ENCODE data around the gene MLLT1. TPM values are rescaled to one million over a fixed set of nuclear protein-coding genes. Genes with fewer than 3 reads are reported as not detected.

Gene MLLT1
- total RNA-seq, 1 donor = 4.4 TPM

DNA sequence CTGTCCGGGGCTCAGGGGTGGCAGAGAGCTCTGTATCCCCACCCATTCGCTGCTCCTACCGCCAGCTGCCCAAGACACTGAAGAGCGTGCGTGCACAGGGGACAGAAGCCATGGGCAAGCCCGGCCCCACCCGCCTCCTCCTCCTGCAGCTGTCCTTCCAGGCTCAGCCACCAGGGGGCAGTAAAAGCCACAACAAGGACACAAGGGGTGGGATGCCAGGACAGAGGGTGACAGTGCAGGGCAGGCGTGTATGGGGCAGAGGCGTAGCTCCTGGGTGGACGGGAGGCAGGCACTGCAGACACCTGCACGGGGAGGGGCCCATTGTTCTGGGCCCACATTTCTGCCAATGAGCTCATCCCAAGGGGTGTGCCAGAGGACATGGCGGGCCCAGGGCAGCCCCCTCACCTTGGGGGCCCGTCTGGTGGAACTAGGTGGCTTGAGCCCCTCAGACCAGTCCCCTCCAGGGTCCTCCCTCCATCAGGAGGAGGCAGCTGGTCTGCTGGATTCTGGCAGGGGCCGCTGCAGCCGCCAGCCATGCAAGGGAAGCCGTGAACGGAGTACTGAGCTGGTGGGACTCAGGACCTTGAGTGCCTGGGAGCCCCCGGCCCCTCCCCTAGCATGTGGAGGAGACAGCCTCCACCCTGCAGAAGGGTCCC lies 61.2 kb downstream of the MLLT1 start:
- H3K9me3 ChIP-seq (ENCODE audit: low read depth, low read length) = no peaks in the 10 kb centered on the region
- H3K4me1 ChIP-seq (ENCODE audit: insufficient read depth, low read length) = no peaks in the 10 kb centered on the region
- no peak overlapping the region for H3K4me3 ChIP-seq (ENCODE audit: low read length)
- H3K27me3 ChIP-seq (ENCODE audit: insufficient read depth, low read length) = no peaks in the 10 kb centered on the region

- no peak overlapping the region for H3K4me3 ChIP-seq (ENCODE audit: low read length)
- H3K9me3 ChIP-seq (ENCODE audit: low read depth, low read length) = no peaks in the 10 kb centered on the region
- no peaks in the 10 kb centered on the region for H3K4me1 ChIP-seq (ENCODE audit: insufficient read depth, low read length)
- no peaks in the 10 kb centered on the region for H3K27me3 ChIP-seq (ENCODE audit: insufficient read depth, low read length)
Observed at GRCh38 chr19:6217752-6218334, 61.9 kb downstream of the MLLT1 start.

GRCh38 chr19:6216996-6217751 lies 62.6 kb downstream of the MLLT1 start:
- Histone ChIP-seq H3K4me1 (ENCODE audit: insufficient read depth, low read length) (no peaks in the 10 kb centered on the region), H3K27me3 (ENCODE audit: insufficient read depth, low read length) (no peaks in the 10 kb centered on the region), H3K4me3 (ENCODE audit: low read length) (no peak overlapping the region), H3K9me3 (ENCODE audit: low read depth, low read length) (no peaks in the 10 kb centered on the region)

GRCh38 chr19:6216236-6216995 lies 63.4 kb downstream of the MLLT1 start:
- no peak overlapping the region for H3K4me3 ChIP-seq (ENCODE audit: low read length)
- no peaks in the 10 kb centered on the region for H3K27me3 ChIP-seq (ENCODE audit: insufficient read depth, low read length)
- no peaks in the 10 kb centered on the region for H3K9me3 ChIP-seq (ENCODE audit: low read depth, low read length)

DNA sequence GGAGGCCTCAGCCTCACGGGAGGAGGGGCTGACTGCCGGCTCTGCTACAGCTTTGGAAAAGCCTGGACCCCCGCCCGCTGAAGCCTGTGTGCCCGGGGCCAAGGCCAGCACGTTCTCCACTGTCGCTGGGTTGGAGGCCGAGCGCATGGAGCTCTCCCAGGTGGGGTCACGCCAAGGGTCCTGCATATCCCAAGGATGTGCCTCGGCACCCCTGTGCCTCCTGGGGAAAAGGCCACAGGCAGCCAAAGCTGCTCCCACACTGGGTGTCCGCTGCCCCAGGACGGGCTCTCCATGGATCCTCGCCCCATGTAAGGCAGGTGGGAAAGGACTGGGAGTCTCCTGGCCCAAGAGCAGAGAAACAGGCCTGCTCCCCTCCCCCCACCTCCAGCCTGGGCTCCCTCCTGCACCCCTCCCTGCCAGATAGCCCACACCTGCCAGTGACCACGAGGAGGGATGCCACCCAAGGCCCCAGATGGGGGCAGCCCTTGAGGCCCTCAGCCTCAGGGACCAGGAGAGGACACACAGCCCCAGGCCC lies 64.0 kb downstream of the MLLT1 start:
- Histone ChIP-seq H3K4me3 (ENCODE audit: low read length) (no peak overlapping the region), H3K4me1 (ENCODE audit: insufficient read depth, low read length) (no peaks in the 10 kb centered on the region), H3K27me3 (ENCODE audit: insufficient read depth, low read length) (no peaks in the 10 kb centered on the region), H3K9me3 (ENCODE audit: low read depth, low read length) (no peaks in the 10 kb centered on the region)

More at GRCh38 chr19:6216236-6216995, 63.4 kb downstream of the MLLT1 start:
- H3K4me1 ChIP-seq (ENCODE audit: insufficient read depth, low read length) = no peaks in the 10 kb centered on the region

- no peak overlapping the region for H3K4me3 ChIP-seq (ENCODE audit: low read length)
- H3K9me3 ChIP-seq (ENCODE audit: low read depth, low read length) = no peaks in the 10 kb centered on the region
- H3K4me1 ChIP-seq (ENCODE audit: insufficient read depth, low read length) = no peaks in the 10 kb centered on the region
- no peaks in the 10 kb centered on the region for H3K27me3 ChIP-seq (ENCODE audit: insufficient read depth, low read length)
Observed at GRCh38 chr19:6214881-6215541, 64.8 kb downstream of the MLLT1 start.

GRCh38 chr19:6213696-6214641 lies 65.8 kb downstream of the MLLT1 start:
- Histone ChIP-seq H3K9me3 (ENCODE audit: low read depth, low read length) (no peaks in the 10 kb centered on the region), H3K27me3 (ENCODE audit: insufficient read depth, low read length) (no peaks in the 10 kb centered on the region), H3K4me3 (ENCODE audit: low read length) (no peak overlapping the region), H3K4me1 (ENCODE audit: insufficient read depth, low read length) (no peaks in the 10 kb centered on the region)

DNA sequence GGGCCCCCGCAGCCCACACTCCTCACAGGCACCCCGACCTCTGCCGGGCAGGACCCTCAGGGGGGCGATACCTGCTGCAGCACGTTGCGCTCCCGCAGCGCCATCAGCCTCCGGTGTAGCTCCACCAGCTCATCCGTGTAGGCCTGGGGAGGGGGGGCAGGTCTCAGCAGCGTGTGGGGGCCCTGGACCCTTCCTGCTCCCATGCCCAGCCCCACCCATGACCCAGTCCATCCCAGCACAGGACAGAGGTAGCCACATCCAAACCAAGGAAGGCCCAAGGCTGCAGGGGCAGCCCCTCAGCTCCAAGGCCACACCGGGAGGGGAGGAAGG lies 66.5 kb downstream of the MLLT1 start:
- Histone ChIP-seq H3K4me3 (ENCODE audit: low read length) (no peak overlapping the region), H3K9me3 (ENCODE audit: low read depth, low read length) (no peaks in the 10 kb centered on the region), H3K4me1 (ENCODE audit: insufficient read depth, low read length) (no peaks in the 10 kb centered on the region), H3K27me3 (ENCODE audit: insufficient read depth, low read length) (no peaks in the 10 kb centered on the region)

DNA sequence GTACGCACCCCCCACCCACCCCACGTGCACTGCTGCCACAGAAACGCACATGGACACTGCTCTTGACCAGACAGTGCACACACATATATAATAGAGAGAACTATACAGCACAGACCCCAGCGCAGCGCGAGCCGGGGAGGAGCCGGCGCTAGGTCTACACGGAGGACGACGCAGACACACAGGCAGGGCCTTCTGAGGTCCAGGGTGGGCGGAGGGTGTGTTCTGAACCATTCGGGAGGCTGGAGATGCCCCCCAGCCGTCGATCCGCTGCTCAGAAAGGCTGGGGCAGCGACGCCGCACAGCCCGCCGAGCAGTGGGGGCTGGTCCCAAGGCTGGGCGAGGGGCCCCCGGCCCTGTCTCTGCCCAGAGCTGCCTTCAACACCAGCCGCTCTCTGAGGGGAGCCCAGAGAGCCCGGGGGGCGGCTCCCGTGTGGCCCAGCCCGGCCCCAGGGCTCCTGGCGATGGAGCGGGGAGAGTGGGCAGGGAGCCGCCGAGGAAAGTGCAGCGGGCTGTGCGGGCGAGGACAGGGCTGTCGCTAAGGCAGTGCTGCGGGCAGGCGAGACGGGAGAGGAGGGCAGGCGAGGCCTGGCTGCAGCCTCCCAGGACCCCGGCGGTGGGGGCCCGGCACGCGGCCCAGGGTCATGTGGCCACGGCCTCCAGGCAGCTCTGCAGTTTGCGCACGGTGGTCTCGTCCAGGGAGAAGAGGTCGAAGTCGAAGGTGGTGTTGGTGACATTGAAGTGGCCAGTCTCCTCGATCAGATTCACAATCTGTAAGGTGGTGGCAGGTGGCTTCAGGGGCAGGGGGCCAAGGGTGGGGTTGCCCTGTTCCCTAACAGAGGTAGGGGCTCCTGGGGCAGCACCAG lies 67.1 kb downstream of the MLLT1 start:
- H3K4me1 ChIP-seq (ENCODE audit: insufficient read depth, low read length) = no peaks in the 10 kb centered on the region
- H3K9me3 ChIP-seq (ENCODE audit: low read depth, low read length) = no peaks in the 10 kb centered on the region
- H3K27me3 ChIP-seq (ENCODE audit: insufficient read depth, low read length) = no peaks in the 10 kb centered on the region
- no peak overlapping the region for H3K4me3 ChIP-seq (ENCODE audit: low read length)

DNA sequence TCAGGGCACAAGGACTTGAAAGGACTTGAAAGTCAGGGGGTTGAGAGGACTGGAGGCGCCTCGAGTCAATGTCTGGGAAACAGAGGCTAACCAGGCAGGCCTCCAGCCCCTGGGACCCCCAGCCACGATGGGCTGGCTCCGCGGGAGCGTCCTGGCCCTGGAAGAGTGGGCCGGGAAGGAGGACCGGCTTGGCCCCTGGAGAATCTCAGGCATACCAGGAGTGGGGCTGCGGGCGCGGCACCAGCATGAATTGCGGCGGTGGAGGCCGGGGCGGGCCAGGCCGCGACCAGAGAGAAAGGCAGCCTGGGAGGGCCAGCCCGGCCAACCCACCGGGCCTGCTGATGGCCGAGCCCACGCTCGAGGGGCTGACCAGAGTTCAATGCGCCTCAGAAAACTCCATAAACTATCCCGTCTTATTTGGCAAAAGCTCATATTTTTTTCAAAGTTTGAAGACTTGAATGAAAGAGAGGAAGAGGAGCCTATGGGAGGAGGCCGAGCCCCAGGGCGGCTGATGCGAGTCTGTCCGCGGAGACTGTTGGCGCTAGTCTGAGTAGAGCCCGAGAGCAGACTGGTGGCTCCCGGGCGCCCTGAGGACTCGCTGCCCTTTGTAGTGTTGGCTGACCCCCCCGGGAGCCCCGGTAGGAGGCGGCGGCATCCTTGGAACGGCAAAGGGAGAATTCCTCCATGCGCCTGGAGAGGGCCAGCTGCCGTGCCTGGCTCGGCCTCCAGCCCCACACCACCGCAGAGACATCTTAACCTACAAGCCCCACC lies 68.0 kb downstream of the MLLT1 start:
- no peaks in the 10 kb centered on the region for H3K4me1 ChIP-seq (ENCODE audit: insufficient read depth, low read length)
- no peaks in the 10 kb centered on the region for H3K27me3 ChIP-seq (ENCODE audit: insufficient read depth, low read length)
- H3K4me3 ChIP-seq (ENCODE audit: low read length) = no peak overlapping the region
- H3K9me3 ChIP-seq (ENCODE audit: low read depth, low read length) = no peaks in the 10 kb centered on the region

DNA sequence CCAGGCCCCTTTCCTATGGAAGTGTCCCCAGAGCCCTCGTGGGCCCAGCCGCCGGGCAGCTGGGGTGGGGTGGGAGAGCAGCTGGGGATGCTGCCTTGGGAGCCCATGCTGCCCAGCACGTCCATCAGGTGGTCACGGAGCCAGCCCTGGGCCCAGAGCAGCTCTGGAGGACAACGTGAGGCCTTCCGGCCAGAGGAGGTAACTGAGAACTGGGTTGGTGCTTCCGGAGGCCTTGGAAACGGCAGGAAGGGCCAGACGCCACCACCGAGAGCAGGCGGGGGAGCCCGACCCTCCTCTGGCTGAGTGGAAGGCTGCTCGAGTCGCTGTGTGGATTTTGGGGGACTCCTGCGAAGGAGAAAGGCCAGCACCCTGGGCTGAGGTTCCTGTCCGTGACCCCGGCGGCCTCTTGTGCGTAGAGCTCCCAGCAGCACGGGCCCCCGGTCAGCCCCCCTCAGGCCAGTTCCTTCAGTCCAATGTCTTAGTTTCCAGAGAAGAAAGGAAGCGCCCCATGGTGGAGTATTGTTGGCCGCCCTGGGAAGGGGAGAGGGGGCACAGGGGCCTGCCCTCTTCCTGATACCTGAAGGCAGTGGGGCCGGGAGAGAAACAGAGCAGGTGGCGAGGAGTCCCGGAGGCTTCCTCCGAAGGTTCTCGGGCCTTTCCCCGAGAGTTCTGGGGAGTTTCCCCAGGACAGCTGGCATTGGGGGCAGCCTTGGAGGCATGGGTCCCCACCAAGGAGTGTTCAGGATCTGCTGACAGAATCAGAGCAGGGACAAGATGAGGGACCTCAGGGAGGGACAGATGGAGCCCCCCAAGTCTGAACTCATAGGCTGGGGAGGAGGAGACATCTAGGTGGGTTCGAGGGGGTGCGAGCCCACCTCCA lies 68.8 kb downstream of the MLLT1 start:
- Histone ChIP-seq H3K4me3 (ENCODE audit: low read length) (no peak overlapping the region), H3K27me3 (ENCODE audit: insufficient read depth, low read length) (no peaks in the 10 kb centered on the region), H3K9me3 (ENCODE audit: low read depth, low read length) (no peaks in the 10 kb centered on the region), H3K4me1 (ENCODE audit: insufficient read depth, low read length) (no peaks in the 10 kb centered on the region)

DNA sequence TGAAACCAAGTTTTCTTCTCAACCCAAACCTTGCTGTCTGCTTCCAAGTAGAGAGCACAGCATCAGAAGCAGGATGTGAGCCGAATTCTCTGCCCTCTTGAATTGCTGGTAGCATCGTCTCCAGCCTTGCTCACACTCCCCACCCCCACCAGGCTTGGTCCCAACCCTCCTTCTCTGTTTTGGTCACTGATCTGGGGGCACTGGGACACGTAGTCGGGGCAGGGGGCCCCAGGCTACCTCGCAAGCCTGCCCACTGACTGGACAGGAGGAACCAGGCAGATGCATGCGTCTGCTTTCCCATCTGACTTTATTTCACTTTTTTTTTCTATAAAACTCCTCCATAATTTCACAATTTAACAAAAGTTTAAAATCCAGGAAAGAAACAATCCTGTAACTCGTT lies 69.7 kb downstream of the MLLT1 start:
- no peaks in the 10 kb centered on the region for H3K4me1 ChIP-seq (ENCODE audit: insufficient read depth, low read length)
- H3K9me3 ChIP-seq (ENCODE audit: low read depth, low read length) = no peaks in the 10 kb centered on the region
- H3K4me3 ChIP-seq (ENCODE audit: low read length) = no peak overlapping the region
- H3K27me3 ChIP-seq (ENCODE audit: insufficient read depth, low read length) = no peaks in the 10 kb centered on the region
